GM18520 (cell line): Measurements from ENCODE around the gene NASP.

Experiments
- ATAC-seq: cut with Tn5 transposase; IDR thresholded peaks from one replicate; pipeline ENCODE4 v1.9.1; 2021; ENCODE audit not compliant: unreplicated experiment

NASP gene

GRCh38 chr1:45619149-45619921 is 35.5 kb downstream of the NASP start:
- ATAC-seq = no peak

GRCh38 chr1:45620588-45621500 is 37.0 kb downstream of the NASP start:
- no peak for ATAC-seq

GRCh38 chr1:45621501-45621836 is 37.6 kb downstream of the NASP start:
- no peak for ATAC-seq

- no peak for ATAC-seq
Observed at GRCh38 chr1:45621895-45622523, 38.2 kb downstream of the NASP start.

GRCh38 chr1:45622524-45623394 is 38.9 kb downstream of the NASP start:
- ATAC-seq = no peak

- no peak for ATAC-seq
Observed at GRCh38 chr1:45623972-45624371, 40.1 kb downstream of the NASP start, which contains the start of gene CCDC17. TSS of gene CCDC17 (minus strand) at chr1:45624054. CDS start at chr1:45623909, 145 bp downstream.

GRCh38 chr1:45629035-45629434 is 45.2 kb downstream of the NASP start:
- no peak for ATAC-seq

GRCh38 chr1:45630429-45630828 is 46.6 kb downstream of the NASP start:
- no peak for ATAC-seq

GRCh38 chr1:45635211-45635610 is 51.4 kb downstream of the NASP start:
- ATAC-seq = no peak

- no peak for ATAC-seq
Observed at GRCh38 chr1:45640293-45640692, 56.5 kb downstream of the NASP start.

- ATAC-seq = no peak
Observed at GRCh38 chr1:45643321-45643720, 59.5 kb downstream of the NASP start.

- ATAC-seq = no peak
Observed at GRCh38 chr1:45643978-45644377, 60.1 kb downstream of the NASP start.

- ATAC-seq = no peak
Observed at GRCh38 chr1:45644661-45645060, 60.8 kb downstream of the NASP start.

GRCh38 chr1:45647248-45648021 is 63.6 kb downstream of the NASP start:
- ATAC-seq = no peak

GRCh38 chr1:45654540-45655280 is 70.9 kb downstream of the NASP start:
- no peak for ATAC-seq

GRCh38 chr1:45656573-45657226 is 72.9 kb downstream of the NASP start:
- no peak for ATAC-seq

- no peak for ATAC-seq
Observed at GRCh38 chr1:45658171-45658570, 74.3 kb downstream of the NASP start.

GRCh38 chr1:45659222-45659621 is 75.4 kb downstream of the NASP start:
- no peak for ATAC-seq

GRCh38 chr1:45660336-45660735 is 76.5 kb downstream of the NASP start:
- ATAC-seq = no peak
